HepG2 (cell line): ENCODE data around the gene FAM83C. TPM values are rescaled to one million over a fixed set of nuclear protein-coding genes. Genes with fewer than 3 reads are reported as not detected.

Source experiments
- AGO2 ChIP-seq: fragments of 200-400 bp; formaldehyde crosslinking; optimal IDR thresholded peaks from 2 replicates; pipeline ENCODE3; 2017; ENCODE audit warnings: mild to moderate bottlenecking, low read depth, low read length, moderate library complexity
- CEBPG ChIP-seq: IDR thresholded peaks from 2 replicates; pipeline ENCODE4 v1.6.1; 2016
- GATAD1 ChIP-seq: IDR thresholded peaks from 2 replicates; pipeline ENCODE4 v1.6.1; 2016; ENCODE audit warnings: missing genetic modification reagents, missing compliant biosample characterization
- GMEB1 ChIP-seq: sonication (generic); formaldehyde crosslinking; IDR thresholded peaks from 2 replicates; pipeline ENCODE4 v1.5.1; 2020; ENCODE audit warnings: missing genetic modification reagents, mild to moderate bottlenecking, borderline replicate concordance
- IKZF5 ChIP-seq: IDR thresholded peaks from 2 replicates; pipeline ENCODE4 v1.6.1; 2018; ENCODE audit warnings: missing genetic modification reagents, mild to moderate bottlenecking, missing compliant biosample characterization
- KDM6A ChIP-seq: IDR thresholded peaks from 2 replicates; pipeline ENCODE4 v1.6.1; 2016; ENCODE audit warnings: low read depth
- MBNL3 ChIP-seq: fragments of 250-450 bp; sonication (Bioruptor Pico); conservative IDR thresholded peaks from 2 replicates; pipeline ENCODE4 v1.8.0; 2022; ENCODE audit warnings: mild to moderate bottlenecking, inconsistent platforms
- MEIS1 ChIP-seq: sonication (generic); formaldehyde crosslinking; IDR thresholded peaks from 2 replicates; pipeline ENCODE4 v1.9.0; 2021; ENCODE audit warnings: mild to moderate bottlenecking, missing genetic modification reagents, moderate library complexity, borderline replicate concordance
- NR2F6 ChIP-seq, 2 experiments: IDR thresholded peaks; 2 replicates each; pipeline ENCODE4 v1.6.1; 2016; ENCODE audit warnings: antibody characterized with exemption in 1 of 2, mild to moderate bottlenecking in 1 of 2
- ONECUT2 ChIP-seq: sonication (generic); formaldehyde crosslinking; IDR thresholded peaks from 2 replicates; pipeline ENCODE4 v1.4.0; 2020; ENCODE audit warnings: missing genetic modification reagents
- TRIM22 ChIP-seq: fragments of 450-650 bp; IDR thresholded peaks from 2 replicates; pipeline ENCODE4 v1.6.1; 2017
- ZKSCAN8 ChIP-seq: IDR thresholded peaks from 2 replicates; pipeline ENCODE4 v1.6.1; 2016; ENCODE audit warnings: borderline replicate concordance, missing genetic modification reagents, missing compliant biosample characterization
- ZNF10 ChIP-seq: sonication (generic); formaldehyde crosslinking; IDR thresholded peaks from 2 replicates; pipeline ENCODE4 v1.4.0; 2020; ENCODE audit warnings: mild to moderate bottlenecking, low read depth, missing genetic modification reagents, borderline replicate concordance
- ZNF3 ChIP-seq: IDR thresholded peaks from 2 replicates; pipeline ENCODE4 v1.7.0; 2017; ENCODE audit warnings: inconsistent platforms
- polyA plus RNA-seq, 8 experiments: library from polyadenylated mRNA; depleted of rRNA in 3 of 8; stranded (reverse) in 7 of 8; unstranded in 1 of 8; fragments of >200 nt; fragmentation: Illumina TruSeq in 4 of 8; extraction: Trizol in 4 of 8; gene quantifications; 2 replicates each; pipeline versions ENCODE4 v1.2.1 to v1.2.3, GENCODE V29; 2011 to 2016; ENCODE audit warnings: low read depth in 4 of 8, missing spikeins in 1 of 8, mixed read lengths in 1 of 8; ENCODE audit not compliant: insufficient read depth in 1 of 8
- total RNA-seq, 5 experiments: library from RNA; depleted of rRNA; stranded (reverse); fragments of >200 nt; fragmentation: Illumina TruSeq; extraction: Trizol; gene quantifications; 2 replicates each; pipeline ENCODE4 v1.2.3, GENCODE V29; 2016; ENCODE audit warnings: low read depth in 1 of 5
- TF ChIP-seq, protein P1 (sequence below): sonication (generic); formaldehyde crosslinking; IDR thresholded peaks from 2 replicates; pipeline ENCODE4 v1.5.0; 2020; ENCODE audit warnings: missing genetic modification reagents
- TF ChIP-seq, protein P2 (sequence below): sonication (generic); formaldehyde crosslinking; IDR thresholded peaks from one replicate; pipeline ENCODE4 v1.5.1; 2020; ENCODE audit warnings: mild to moderate bottlenecking, missing genetic modification reagents; ENCODE audit errors: not compliant biosample characterization

FAM83C gene
- total and polyA plus RNA-seq, 2 of the 13 experiments (the other 11 are each of a cell fraction or from before 2014, with no cell fraction given): 0.04 TPM; not detected in 1

GRCh38 chr20:35287509-35288324, 4.5 kb downstream of the FAM83C start (continued):
- no peak for TF ChIP-seq GMEB1 (CRISPR knock-in tag)
- TF ChIP-seq ZKSCAN8 (CRISPR knock-in tag): no peak
- TF ChIP-seq, protein P1, sequence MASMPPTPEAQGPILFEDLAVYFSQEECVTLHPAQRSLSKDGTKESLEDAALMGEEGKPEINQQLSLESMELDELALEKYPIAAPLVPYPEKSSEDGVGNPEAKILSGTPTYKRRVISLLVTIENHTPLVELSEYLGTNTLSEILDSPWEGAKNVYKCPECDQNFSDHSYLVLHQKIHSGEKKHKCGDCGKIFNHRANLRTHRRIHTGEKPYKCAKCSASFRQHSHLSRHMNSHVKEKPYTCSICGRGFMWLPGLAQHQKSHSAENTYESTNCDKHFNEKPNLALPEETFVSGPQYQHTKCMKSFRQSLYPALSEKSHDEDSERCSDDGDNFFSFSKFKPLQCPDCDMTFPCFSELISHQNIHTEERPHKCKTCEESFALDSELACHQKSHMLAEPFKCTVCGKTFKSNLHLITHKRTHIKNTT (CRISPR knock-in tag): no peak
- TF ChIP-seq KDM6A (CRISPR knock-in tag): no peak
- no peak for TF ChIP-seq MBNL3 (CRISPR knock-in tag)
- TF ChIP-seq TRIM22: no peak
- no peak for TF ChIP-seq ZNF10 (CRISPR knock-in tag)
- TF ChIP-seq NR2F6 (IDR thresholded peaks at IDR 0.05): no peak
- peak; percentile 8; the same call in 1 of the 2 replicates for TF ChIP-seq NR2F6 (CRISPR knock-in tag; IDR thresholded peaks at IDR 0.05)
- TF ChIP-seq, protein P2, sequence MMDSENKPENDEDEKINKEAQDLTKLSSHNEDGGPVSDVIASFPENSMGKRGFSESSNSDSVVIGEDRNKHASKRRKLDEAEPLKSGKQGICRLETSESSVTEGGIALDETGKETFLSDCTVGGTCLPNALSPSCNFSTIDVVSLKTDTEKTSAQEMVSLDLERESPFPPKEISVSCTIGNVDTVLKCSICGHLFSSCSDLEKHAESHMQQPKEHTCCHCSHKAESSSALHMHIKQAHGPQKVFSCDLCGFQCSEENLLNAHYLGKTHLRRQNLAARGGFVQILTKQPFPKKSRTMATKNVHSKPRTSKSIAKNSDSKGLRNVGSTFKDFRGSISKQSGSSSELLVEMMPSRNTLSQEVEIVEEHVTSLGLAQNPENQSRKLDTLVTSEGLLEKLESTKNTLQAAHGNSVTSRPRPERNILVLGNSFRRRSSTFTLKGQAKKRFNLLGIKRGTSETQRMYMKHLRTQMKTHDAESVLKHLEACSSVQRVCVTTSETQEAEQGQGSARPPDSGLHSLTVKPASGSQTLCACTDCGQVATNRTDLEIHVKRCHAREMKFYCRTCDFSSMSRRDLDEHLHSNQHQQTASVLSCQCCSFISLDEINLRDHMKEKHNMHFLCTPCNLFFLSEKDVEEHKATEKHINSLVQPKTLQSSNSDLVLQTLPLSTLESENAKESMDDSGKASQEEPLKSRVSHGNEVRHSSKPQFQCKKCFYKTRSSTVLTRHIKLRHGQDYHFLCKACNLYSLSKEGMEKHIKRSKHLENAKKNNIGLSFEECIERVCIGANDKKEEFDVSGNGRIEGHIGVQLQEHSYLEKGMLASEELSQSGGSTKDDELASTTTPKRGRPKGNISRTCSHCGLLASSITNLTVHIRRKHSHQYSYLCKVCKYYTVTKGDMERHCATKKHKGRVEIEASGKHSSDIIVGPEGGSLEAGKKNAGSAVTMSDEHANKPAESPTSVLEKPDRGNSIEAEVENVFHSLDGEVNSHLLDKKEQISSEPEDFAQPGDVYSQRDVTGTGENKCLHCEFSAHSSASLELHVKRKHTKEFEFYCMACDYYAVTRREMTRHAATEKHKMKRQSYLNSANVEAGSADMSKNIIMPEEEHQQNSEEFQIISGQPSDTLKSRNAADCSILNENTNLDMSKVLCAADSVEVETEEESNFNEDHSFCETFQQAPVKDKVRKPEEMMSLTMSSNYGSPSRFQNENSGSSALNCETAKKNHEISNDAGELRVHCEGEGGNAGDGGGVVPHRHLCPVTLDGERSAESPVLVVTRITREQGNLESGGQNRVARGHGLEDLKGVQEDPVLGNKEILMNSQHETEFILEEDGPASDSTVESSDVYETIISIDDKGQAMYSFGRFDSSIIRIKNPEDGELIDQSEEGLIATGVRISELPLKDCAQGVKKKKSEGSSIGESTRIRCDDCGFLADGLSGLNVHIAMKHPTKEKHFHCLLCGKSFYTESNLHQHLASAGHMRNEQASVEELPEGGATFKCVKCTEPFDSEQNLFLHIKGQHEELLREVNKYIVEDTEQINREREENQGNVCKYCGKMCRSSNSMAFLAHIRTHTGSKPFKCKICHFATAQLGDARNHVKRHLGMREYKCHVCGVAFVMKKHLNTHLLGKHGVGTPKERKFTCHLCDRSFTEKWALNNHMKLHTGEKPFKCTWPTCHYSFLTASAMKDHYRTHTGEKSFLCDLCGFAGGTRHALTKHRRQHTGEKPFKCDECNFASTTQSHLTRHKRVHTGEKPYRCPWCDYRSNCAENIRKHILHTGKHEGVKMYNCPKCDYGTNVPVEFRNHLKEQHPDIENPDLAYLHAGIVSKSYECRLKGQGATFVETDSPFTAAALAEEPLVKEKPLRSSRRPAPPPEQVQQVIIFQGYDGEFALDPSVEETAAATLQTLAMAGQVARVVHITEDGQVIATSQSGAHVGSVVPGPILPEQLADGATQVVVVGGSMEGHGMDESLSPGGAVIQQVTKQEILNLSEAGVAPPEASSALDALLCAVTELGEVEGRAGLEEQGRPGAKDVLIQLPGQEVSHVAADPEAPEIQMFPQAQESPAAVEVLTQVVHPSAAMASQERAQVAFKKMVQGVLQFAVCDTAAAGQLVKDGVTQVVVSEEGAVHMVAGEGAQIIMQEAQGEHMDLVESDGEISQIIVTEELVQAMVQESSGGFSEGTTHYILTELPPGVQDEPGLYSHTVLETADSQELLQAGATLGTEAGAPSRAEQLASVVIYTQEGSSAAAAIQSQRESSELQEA (CRISPR knock-in tag): no peak
- no peak for TF ChIP-seq AGO2
- TF ChIP-seq ZNF3 (CRISPR knock-in tag): no peak
- no peak for TF ChIP-seq GATAD1 (CRISPR knock-in tag)
- TF ChIP-seq MEIS1 (CRISPR knock-in tag): 0 out of 2 replicates have a peak, but pooled peaks have one; percentile 66
- TF ChIP-seq IKZF5 (CRISPR knock-in tag): no peak
- no peak for TF ChIP-seq ONECUT2 (CRISPR knock-in tag)
- TF ChIP-seq CEBPG (CRISPR knock-in tag): no peak
